Suprapubic skin (tissue), 4 donors: ENCODE measurements around the gene NUDT6. TPM values are rescaled to one million over a fixed set of nuclear protein-coding genes. Genes with fewer than 3 reads are reported as not detected.

Experiments
- DNase-seq, 2 donors: peaks; one replicate each; pipeline ENCODE4 v3.0.0-alpha.2; 2019; ENCODE audit warnings: low spot score in 2 of 2
- H3K27ac ChIP-seq: fragments of 200-600 bp; sonication (generic); one replicate; pipeline ENCODE4 v1.5.1; 2019
- H3K27me3 ChIP-seq: fragments of 200-600 bp; sonication (generic); one replicate; pipeline ENCODE4 v1.5.1; 2019
- H3K36me3 ChIP-seq: fragments of 200-600 bp; sonication (generic); one replicate; pipeline ENCODE4 v1.5.1; 2019
- H3K4me1 ChIP-seq: fragments of 200-600 bp; sonication (generic); one replicate; pipeline ENCODE4 v1.5.1; 2019
- H3K4me3 ChIP-seq: fragments of 200-600 bp; sonication (generic); one replicate; pipeline ENCODE4 v1.5.1; 2019; ENCODE audit warnings: mild to moderate bottlenecking
- H3K9me3 ChIP-seq: fragments of 200-600 bp; sonication (generic); one replicate; pipeline ENCODE4 v1.5.1; 2019
- EP300 ChIP-seq: sonication (generic); formaldehyde crosslinking; IDR thresholded peaks from one replicate; pipeline ENCODE4 v1.6.1; 2017; ENCODE audit warnings: antibody characterized with exemption
- POLR2A ChIP-seq, 2 donors: fragments of 450-650 bp; IDR thresholded peaks; one replicate each; pipeline ENCODE4 v1.6.1; 2017; ENCODE audit warnings: antibody characterized with exemption in 2 of 2, mild to moderate bottlenecking in 2 of 2, moderate library complexity in 2 of 2
- POLR2AphosphoS5 ChIP-seq, 3 donors: sonication (generic); formaldehyde crosslinking; IDR thresholded peaks; one replicate each; pipeline ENCODE4 v1.6.1; 2017; ENCODE audit warnings: antibody characterized with exemption in 3 of 3
- WGBS: methylation state at CpG from one replicate; pipeline ENCODE4 v1.1.5; 2018; 5-methylcytosine and 5-hydroxymethylcytosine counted together
- total RNA-seq, 4 donors: library from RNA; depleted of rRNA; stranded (reverse); fragments of >200 nt; gene quantifications; one replicate each; pipeline ENCODE4 v1.1.0, GENCODE V29; 2016
- TF ChIP-seq, protein P1 (sequence below), 2 donors: fragments of 200-600 bp in 1 of 2; fragments of 450-650 bp in 1 of 2; sonication (generic) in 1 of 2; IDR thresholded peaks; one replicate each; pipeline ENCODE4 v1.5.1; 2016 to 2019; ENCODE audit warnings: antibody characterized with exemption in 2 of 2, mild to moderate bottlenecking in 1 of 2, moderate library complexity in 1 of 2

NUDT6 gene
- total RNA-seq, 4 donors from 2014 or later, result 5.3 to 8.1 (median 7.0) TPM

DNA sequence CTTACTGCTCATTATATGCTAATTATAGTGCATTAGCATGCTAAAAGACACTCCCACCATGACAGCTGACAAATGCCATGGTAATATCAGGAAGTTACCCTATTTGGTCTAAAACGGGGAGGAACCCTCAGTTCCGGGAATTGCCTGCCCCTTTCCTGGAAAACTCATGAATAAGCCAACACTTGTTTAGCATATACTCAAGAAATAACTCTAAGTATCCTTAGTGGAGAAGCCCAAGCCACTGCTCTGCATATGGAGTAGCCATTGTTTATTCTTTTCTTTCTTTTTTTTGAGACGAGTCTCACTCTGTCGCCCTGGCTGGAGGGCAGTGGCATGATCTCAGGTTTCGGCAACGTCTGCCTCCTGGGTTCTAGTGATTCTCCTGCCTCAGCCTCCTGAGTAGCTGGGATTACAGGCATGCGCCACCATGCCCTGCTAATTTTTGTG is 15.5 kb downstream of the NUDT6 start:
- Histone ChIP-seq H3K4me1 (no peaks in the 10 kb centered on the region), H3K27me3 (no peaks in the 10 kb centered on the region), H3K9me3 (no peaks in the 10 kb centered on the region), H3K27ac (no peak overlapping the region), H3K36me3 (peaks cover 5% of the 10 kb centered on the region), H3K4me3 (no peak overlapping the region)
- TF ChIP-seq, protein P1, sequence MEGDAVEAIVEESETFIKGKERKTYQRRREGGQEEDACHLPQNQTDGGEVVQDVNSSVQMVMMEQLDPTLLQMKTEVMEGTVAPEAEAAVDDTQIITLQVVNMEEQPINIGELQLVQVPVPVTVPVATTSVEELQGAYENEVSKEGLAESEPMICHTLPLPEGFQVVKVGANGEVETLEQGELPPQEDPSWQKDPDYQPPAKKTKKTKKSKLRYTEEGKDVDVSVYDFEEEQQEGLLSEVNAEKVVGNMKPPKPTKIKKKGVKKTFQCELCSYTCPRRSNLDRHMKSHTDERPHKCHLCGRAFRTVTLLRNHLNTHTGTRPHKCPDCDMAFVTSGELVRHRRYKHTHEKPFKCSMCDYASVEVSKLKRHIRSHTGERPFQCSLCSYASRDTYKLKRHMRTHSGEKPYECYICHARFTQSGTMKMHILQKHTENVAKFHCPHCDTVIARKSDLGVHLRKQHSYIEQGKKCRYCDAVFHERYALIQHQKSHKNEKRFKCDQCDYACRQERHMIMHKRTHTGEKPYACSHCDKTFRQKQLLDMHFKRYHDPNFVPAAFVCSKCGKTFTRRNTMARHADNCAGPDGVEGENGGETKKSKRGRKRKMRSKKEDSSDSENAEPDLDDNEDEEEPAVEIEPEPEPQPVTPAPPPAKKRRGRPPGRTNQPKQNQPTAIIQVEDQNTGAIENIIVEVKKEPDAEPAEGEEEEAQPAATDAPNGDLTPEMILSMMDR (IDR thresholded peaks at IDR 0.05), result no peak
- no peak for TF ChIP-seq POLR2AphosphoS5 (IDR thresholded peaks at IDR 0.05)
- TF ChIP-seq POLR2A (IDR thresholded peaks at IDR 0.05), result no peak
- no peak for TF ChIP-seq EP300
- no peak for DNase-seq
- 97% methylated on average over 7 of the region's 7 CpGs for WGBS

DNA sequence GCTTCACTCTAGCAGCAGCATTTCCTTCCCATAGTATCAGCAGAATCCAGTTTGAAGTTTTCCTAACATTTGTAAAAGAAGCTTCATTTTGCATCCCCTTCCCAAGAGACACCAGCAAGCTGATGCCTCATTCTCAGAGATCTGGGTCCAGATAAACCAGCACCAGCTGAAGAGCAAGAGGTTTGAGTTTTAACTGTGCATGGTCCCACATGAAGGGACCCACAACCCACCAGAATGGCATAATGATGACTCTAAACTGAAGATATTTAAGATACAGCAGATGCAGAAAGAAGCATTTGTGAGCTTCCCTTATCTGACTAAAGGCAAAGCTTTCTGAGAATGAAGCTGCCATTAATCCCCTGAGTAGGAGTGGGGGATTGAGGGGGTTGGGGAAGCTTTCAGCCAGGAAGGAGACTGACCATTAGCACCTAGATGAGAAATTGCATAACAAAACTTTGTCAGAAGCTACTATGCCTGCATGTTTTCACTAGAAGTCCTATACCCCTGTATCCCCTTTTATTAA is 18.6 kb downstream of the NUDT6 start:
- TF ChIP-seq, protein P1 (IDR thresholded peaks at IDR 0.05), result no peak
- TF ChIP-seq POLR2AphosphoS5 (IDR thresholded peaks at IDR 0.05), result no peak
- TF ChIP-seq EP300, result no peak
- no peak for TF ChIP-seq POLR2A (IDR thresholded peaks at IDR 0.05)
- Histone ChIP-seq H3K27me3 (no peaks in the 10 kb centered on the region), H3K4me1 (no peaks in the 10 kb centered on the region), H3K36me3 (no peaks in the 10 kb centered on the region), H3K9me3 (no peaks in the 10 kb centered on the region), H3K27ac (no peak overlapping the region), H3K4me3 (no peak overlapping the region)
- DNase-seq, result no peak

DNA sequence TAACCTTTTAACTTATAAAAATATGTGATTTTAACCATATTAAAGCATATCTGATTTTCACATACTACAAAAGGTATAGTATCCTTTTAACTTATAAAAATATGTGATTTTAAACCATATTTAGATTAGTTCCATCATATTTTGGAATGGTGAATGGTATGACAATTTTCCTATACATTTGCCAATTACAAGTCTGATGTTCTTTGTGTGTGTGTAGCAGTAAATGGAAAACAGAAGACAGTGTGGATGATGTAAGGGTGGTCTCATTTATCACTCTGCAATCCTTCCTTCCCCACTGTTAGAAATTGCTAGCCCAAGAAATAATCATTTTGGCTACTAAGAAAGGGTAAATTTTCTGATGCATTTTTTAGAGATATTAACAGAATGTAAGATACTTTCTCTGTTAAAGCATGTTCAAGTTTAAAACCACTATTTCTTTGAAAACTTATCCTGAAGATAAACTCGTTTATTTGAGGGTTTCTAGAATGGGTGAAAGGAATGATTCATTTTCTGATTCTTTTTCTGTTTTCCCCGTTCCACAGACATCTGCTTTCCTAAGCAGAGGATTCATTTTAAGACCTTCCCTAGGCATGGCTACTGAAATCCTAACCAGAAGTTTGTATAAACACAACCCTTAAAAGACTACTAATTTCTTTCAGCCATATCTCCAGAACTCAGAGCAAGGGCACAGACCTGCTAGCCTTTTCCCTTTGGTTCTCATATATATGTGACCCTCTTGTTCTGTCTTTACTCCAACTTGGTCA is 21.0 kb downstream of the NUDT6 start:
- Histone ChIP-seq H3K36me3 (no peaks in the 10 kb centered on the region), H3K4me3 (no peak overlapping the region), H3K27ac (no peak overlapping the region), H3K9me3 (no peaks in the 10 kb centered on the region), H3K4me1 (peaks cover 4% of the 10 kb centered on the region), H3K27me3 (no peaks in the 10 kb centered on the region)
- DNase-seq, result no peak
- TF ChIP-seq, protein P1 (IDR thresholded peaks at IDR 0.05), result no peak
- TF ChIP-seq POLR2AphosphoS5 (IDR thresholded peaks at IDR 0.05) (no peak), POLR2A (IDR thresholded peaks at IDR 0.05) (no peak), EP300 (no peak)
- 75% methylated on average over 2 of the region's 2 CpGs for WGBS

DNA sequence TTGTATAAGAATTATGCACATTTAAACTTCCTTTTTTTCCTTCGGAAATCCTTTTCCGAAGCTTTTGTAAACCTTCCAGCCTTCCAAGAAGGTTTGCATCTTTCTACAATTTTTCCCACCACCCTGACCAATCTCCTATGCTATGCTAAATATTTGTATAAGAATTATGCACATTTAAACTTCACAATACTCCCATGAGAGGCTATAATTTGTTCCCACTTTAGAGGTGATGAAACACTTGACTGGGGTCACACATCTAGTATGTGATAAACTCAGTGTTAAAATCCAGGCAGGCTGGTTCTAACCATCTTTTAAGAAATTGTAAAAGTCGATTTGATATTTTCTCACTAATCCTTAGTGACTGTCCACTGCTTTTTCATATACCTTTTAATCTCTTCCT is 22.1 kb downstream of the NUDT6 start:
- H3K4me1 ChIP-seq, result peaks cover 4% of the 10 kb centered on the region
- H3K9me3 ChIP-seq, result no peaks in the 10 kb centered on the region
- H3K4me3 ChIP-seq, result no peak overlapping the region
- DNase-seq, result no peak
- TF ChIP-seq EP300, result no peak
- no peak for TF ChIP-seq POLR2AphosphoS5 (IDR thresholded peaks at IDR 0.05)
- TF ChIP-seq, protein P1 (IDR thresholded peaks at IDR 0.05), result no peak
- TF ChIP-seq POLR2A (IDR thresholded peaks at IDR 0.05), result no peak
- no peak overlapping the region for H3K27ac ChIP-seq
- 89% methylated on average over 3 of the region's 3 CpGs for WGBS
- no peaks in the 10 kb centered on the region for H3K36me3 ChIP-seq
- no peaks in the 10 kb centered on the region for H3K27me3 ChIP-seq

DNA sequence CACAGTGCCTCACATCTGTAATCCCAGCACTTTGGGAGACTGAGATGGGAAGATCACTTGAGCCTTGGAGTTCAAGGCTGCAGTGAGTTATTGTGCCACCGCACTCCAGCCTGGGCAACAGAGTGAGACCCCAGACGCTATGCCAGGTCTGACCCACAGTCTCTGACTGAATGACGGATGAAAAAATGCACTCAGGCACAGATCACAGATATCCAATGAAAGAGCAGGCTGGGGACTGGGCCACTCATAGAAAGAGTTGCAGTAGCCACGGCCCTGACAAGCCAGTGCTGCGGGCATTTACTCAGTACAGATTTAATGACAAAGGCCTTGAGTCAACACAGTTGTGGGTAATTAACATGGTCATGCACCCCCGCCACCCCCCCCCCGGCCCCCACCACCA is 22.7 kb downstream of the NUDT6 start:
- no peak overlapping the region for H3K27ac ChIP-seq
- 97% methylated on average over 6 of the region's 7 CpGs for WGBS

More for the DNA sequence above, 22.7 kb downstream of the NUDT6 start:
- H3K4me3 ChIP-seq, result no peak overlapping the region
- no peak for TF ChIP-seq POLR2AphosphoS5 (IDR thresholded peaks at IDR 0.05)
- TF ChIP-seq, protein P1 (IDR thresholded peaks at IDR 0.05), result no peak
- TF ChIP-seq POLR2A (IDR thresholded peaks at IDR 0.05), result no peak
- TF ChIP-seq EP300, result no peak
- H3K27me3 ChIP-seq, result no peaks in the 10 kb centered on the region
- no peak for DNase-seq
- H3K9me3 ChIP-seq, result no peaks in the 10 kb centered on the region
- no peaks in the 10 kb centered on the region for H3K36me3 ChIP-seq
- H3K4me1 ChIP-seq, result peaks cover 4% of the 10 kb centered on the region
